GM10266 (cell line): ENCODE measurements around the gene TSHZ2.

ENCODE experiments used
- DNase-seq: peaks from one replicate; pipeline ENCODE4 v3.0.0; 2012; ENCODE audit errors: extremely low spot score
- CTCF ChIP-seq: IDR thresholded peaks from 2 replicates; pipeline ENCODE4 v1.5.1; 2012; ENCODE audit warnings: mild to moderate bottlenecking, low read depth; ENCODE audit not compliant: control insufficient read depth, insufficient read depth; ENCODE audit errors: missing control alignments

TSHZ2 gene

GRCh38 chr20:53210931-53211330 is 238.8 kb downstream of the TSHZ2 start:
- no peak for DNase-seq
- no peak for TF ChIP-seq CTCF

GRCh38 chr20:53212018-53212417 is 239.9 kb downstream of the TSHZ2 start:
- DNase-seq: no peak

GRCh38 chr20:53214392-53214791 is 242.2 kb downstream of the TSHZ2 start:
- no peak for TF ChIP-seq CTCF
- no peak for DNase-seq

More at GRCh38 chr20:53212018-53212417, 239.9 kb downstream of the TSHZ2 start:
- TF ChIP-seq CTCF: no peak

- DNase-seq: no peak
These were observed 243.0 kb downstream of the TSHZ2 start for GRCh38 chr20:53215166-53215565.

GRCh38 chr20:53216478-53216855 is 244.3 kb downstream of the TSHZ2 start:
- DNase-seq: no peak
- no peak for TF ChIP-seq CTCF

More at GRCh38 chr20:53215166-53215565, 243.0 kb downstream of the TSHZ2 start:
- TF ChIP-seq CTCF: no peak

- peak; percentile 62 for DNase-seq
- peak; percentile 92 for TF ChIP-seq CTCF
These were observed 244.9 kb downstream of the TSHZ2 start for GRCh38 chr20:53216856-53217576.

- no peak for TF ChIP-seq CTCF
- DNase-seq: no peak
These were observed 248.5 kb downstream of the TSHZ2 start for GRCh38 chr20:53220482-53221307.
